Keratinocyte (primary cell): ENCODE data around the gene ELFN2. TPM values are rescaled to one million over a fixed set of nuclear protein-coding genes. Genes with fewer than 3 reads are reported as not detected.

ENCODE experiments used
- DNase-seq: peaks from one replicate; pipeline ENCODE4 v3.0.0-alpha.2; 2011; ENCODE audit warnings: low read depth, missing footprints, low spot score
- FAIRE-seq: peaks from 2 replicates; lab custom pipeline; 2011; peaks lifted over from hg19 to GRCh38; lab: Jason Lieb, UNC
- H2AFZ ChIP-seq: 2 replicates; pipeline ENCODE4 v1.6.0; 2012; ENCODE audit warnings: low read length, control low read depth, inconsistent platforms; ENCODE audit not compliant: control insufficient read depth
- H3K27ac ChIP-seq: 2 replicates; pipeline ENCODE4 v1.5.1; 2011; ENCODE audit warnings: low read length; ENCODE audit not compliant: control insufficient read depth, insufficient read depth
- H3K27me3 ChIP-seq: 3 replicates; pipeline ENCODE4 v1.6.0; 2011; ENCODE audit warnings: low read length; ENCODE audit not compliant: control insufficient read depth, insufficient read depth; ENCODE audit errors: extremely low read depth
- H3K36me3 ChIP-seq, 2 experiments: 2 replicates in 1 of 2; 3 replicates in 1 of 2; pipeline ENCODE4 v1.5.1; 2011; ENCODE audit warnings: low read length in 2 of 2, mild to moderate bottlenecking in 1 of 2; ENCODE audit not compliant: control insufficient read depth in 2 of 2, insufficient read depth in 2 of 2; ENCODE audit errors: extremely low read depth in 1 of 2
- H3K4me1 ChIP-seq: 3 replicates; pipeline ENCODE4 v1.5.1; 2011; ENCODE audit warnings: low read length; ENCODE audit not compliant: control insufficient read depth, insufficient read depth; ENCODE audit errors: extremely low read depth
- H3K4me2 ChIP-seq: 3 replicates; pipeline ENCODE4 v1.6.0; 2011; ENCODE audit warnings: low read depth, low read length; ENCODE audit not compliant: control insufficient read depth, insufficient read depth; ENCODE audit errors: extremely low read depth
- H3K4me3 ChIP-seq, 3 experiments: fragments of 200-600 bp in 1 of 3; sonication (generic) in 1 of 3; 2 replicates in 2 of 3; 3 replicates in 1 of 3; pipeline ENCODE4 v1.5.1; 2011 to 2016; ENCODE audit warnings: low read length in 3 of 3, mild to moderate bottlenecking in 3 of 3, control low read depth in 2 of 3, inconsistent platforms in 1 of 3, low read depth in 1 of 3, mixed read lengths in 1 of 3, mixed run types in 1 of 3, moderate library complexity in 1 of 3; ENCODE audit not compliant: control insufficient read depth in 2 of 3, insufficient read depth in 2 of 3; ENCODE audit errors: extremely low read depth in 1 of 3
- H3K79me2 ChIP-seq: 2 replicates; pipeline ENCODE4 v1.6.0; 2012; ENCODE audit warnings: low read length; ENCODE audit not compliant: control insufficient read depth, insufficient read depth
- H3K9ac ChIP-seq: 3 replicates; pipeline ENCODE4 v1.6.0; 2011; ENCODE audit warnings: low read length; ENCODE audit not compliant: control insufficient read depth, insufficient read depth; ENCODE audit errors: extremely low read depth
- H3K9me1 ChIP-seq: 3 replicates; pipeline ENCODE4 v1.6.0; 2011; ENCODE audit warnings: low read length; ENCODE audit not compliant: control insufficient read depth, insufficient read depth; ENCODE audit errors: extremely low read depth
- H3K9me3 ChIP-seq: 2 replicates; pipeline ENCODE4 v1.5.1; 2012; ENCODE audit warnings: low read depth, low read length; ENCODE audit not compliant: control insufficient read depth
- H4K20me1 ChIP-seq: 3 replicates; pipeline ENCODE4 v1.6.0; 2011; ENCODE audit warnings: low read length; ENCODE audit not compliant: control insufficient read depth, insufficient read depth; ENCODE audit errors: extremely low read depth
- EZH2 ChIP-seq: IDR thresholded peaks from one replicate; pipeline ENCODE4 v1.6.1; 2012; ENCODE audit warnings: inconsistent platforms, mild to moderate bottlenecking, low read length, moderate library complexity
- dilution Hi-C: fragments of 300-500 bp; cut with MboI; formaldehyde crosslinking; loops from one replicate; pipeline ENCODE4 v1.7.0; 2020; ENCODE audit warnings: low sequenced_read_pairs; ENCODE audit not compliant: extremely low pct_ligation_motif_present
- polyA plus RNA-seq, 5 experiments: library from polyadenylated mRNA; depleted of rRNA in 3 of 5; stranded (reverse) in 3 of 5; stranded (forward) in 1 of 5; unstranded in 1 of 5; fragments of >200 nt; gene quantifications; 1 replicate in 1 of 5; 2 replicates in 3 of 5; 3 replicates in 1 of 5; pipeline versions ENCODE4 v1.2.1 to v1.2.3, GENCODE V29; 2011 to 2012; ENCODE audit warnings: missing spikeins in 2 of 5, low read depth in 1 of 5, low replicate concordance in 1 of 5
- TF ChIP-seq, protein P1 (sequence below), 3 experiments: IDR thresholded peaks in 1 of 3; conservative IDR thresholded peaks in 1 of 3; optimal IDR thresholded peaks in 1 of 3; 2 replicates in 2 of 3; 3 replicates in 1 of 3; pipeline versions ENCODE3 to v1.5.1; 2011; ENCODE audit warnings: low read length in 3 of 3, mild to moderate bottlenecking in 3 of 3, moderate library complexity in 2 of 3, control low read depth in 1 of 3, inconsistent platforms in 1 of 3; ENCODE audit not compliant: insufficient read depth in 2 of 3; ENCODE audit errors: extremely low read depth in 1 of 3

The ELFN2 gene
- polyA plus RNA-seq, 1 donor (not counting 4 experiments of a cell fraction or from before 2014, with no cell fraction given): 0.13 TPM

DNA sequence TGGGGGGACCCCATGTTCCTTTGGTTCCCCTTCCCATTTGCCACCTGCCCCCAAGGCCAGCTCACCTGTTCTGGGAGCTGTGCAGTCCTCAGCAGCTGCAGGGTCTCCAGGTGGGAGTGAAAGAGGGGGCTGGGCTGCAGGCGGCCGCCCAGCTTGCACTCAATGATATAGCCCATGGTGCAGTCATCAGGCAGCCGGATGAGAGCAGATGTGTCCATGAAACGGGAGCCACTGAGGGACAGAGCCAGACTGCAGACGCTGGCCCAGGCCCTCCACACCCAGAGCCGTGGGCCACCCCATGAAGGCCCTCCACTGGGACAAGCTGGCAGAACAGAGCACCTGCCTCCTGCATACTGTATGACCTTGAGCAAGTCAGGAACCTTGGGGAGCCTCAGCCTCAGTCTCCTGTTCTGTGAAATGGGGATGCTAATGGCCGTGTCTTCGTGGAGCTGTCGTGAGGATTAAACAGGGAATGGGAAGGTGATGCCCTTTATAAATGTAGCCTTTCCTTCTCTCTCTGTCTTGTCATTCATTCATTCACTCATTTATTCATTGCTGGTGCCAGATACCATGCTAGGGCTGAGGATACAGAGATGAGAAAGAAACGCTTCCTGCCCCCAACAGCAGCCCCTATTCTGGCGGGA, 47.3 kb upstream of the ELFN2 start:
- Histone ChIP-seq H3K79me2 (no peaks in the 10 kb centered on the region), H2AFZ (no peak overlapping the region), H3K9me3 (no peaks in the 10 kb centered on the region), H3K4me1 (no peaks in the 10 kb centered on the region), H3K9ac (no peak overlapping the region), H3K27me3 (no peaks in the 10 kb centered on the region), H3K27ac (no peak overlapping the region), H3K9me1 (no peaks in the 10 kb centered on the region), H3K4me2 (no peak overlapping the region), H4K20me1 (peaks cover 3% of the 10 kb centered on the region), H3K36me3 (peaks cover 38 to 40% of the 10 kb centered on the region in 2 experiments), H3K4me3 (no peak overlapping the region)
- TF ChIP-seq, protein P1, sequence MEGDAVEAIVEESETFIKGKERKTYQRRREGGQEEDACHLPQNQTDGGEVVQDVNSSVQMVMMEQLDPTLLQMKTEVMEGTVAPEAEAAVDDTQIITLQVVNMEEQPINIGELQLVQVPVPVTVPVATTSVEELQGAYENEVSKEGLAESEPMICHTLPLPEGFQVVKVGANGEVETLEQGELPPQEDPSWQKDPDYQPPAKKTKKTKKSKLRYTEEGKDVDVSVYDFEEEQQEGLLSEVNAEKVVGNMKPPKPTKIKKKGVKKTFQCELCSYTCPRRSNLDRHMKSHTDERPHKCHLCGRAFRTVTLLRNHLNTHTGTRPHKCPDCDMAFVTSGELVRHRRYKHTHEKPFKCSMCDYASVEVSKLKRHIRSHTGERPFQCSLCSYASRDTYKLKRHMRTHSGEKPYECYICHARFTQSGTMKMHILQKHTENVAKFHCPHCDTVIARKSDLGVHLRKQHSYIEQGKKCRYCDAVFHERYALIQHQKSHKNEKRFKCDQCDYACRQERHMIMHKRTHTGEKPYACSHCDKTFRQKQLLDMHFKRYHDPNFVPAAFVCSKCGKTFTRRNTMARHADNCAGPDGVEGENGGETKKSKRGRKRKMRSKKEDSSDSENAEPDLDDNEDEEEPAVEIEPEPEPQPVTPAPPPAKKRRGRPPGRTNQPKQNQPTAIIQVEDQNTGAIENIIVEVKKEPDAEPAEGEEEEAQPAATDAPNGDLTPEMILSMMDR (optimal IDR thresholded peaks at IDR 0.05 in 1 of 3, IDR thresholded peaks at IDR 0.05 in 1 of 3, conservative IDR thresholded peaks at IDR 0.05 in 1 of 3; ENCODE audit: extremely low read depth in 1 of 3, insufficient read depth in 2 of 3, low read length in 3 of 3): no peak
- TF ChIP-seq EZH2: no peak
- FAIRE-seq: no peak
- no peak for DNase-seq
- dilution Hi-C loops: no loop called here

DNA sequence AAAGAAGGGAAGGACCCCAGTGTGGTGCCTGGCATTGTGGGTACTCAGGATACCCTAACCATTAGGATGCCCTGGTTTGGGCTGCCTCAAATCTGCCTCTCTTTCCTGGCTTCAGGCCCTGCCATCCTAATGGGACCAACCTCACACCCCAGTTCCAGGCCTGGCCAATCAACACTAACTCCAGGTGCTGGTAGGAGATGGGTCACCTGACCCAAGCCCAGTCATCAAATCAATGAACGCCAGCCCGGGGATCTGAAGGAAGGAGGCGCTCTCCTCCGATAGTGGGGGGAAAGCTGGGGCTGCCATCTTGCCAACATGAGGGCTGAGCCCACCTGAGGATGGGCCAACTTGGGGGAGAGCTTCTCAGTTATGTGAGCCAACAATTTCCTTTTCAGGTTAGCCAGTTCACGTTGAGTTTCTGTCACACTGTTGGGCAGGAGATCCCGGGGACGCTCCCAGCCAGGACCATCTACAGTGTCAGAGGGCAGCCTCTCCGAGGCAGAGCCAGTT, 46.2 kb upstream of the ELFN2 start:
- Histone ChIP-seq H3K9ac (no peak overlapping the region), H3K4me3 (no peak overlapping the region), H3K79me2 (no peaks in the 10 kb centered on the region), H3K9me3 (no peaks in the 10 kb centered on the region), H3K36me3 (peaks cover 29 to 37% of the 10 kb centered on the region in 2 experiments), H3K27ac (no peak overlapping the region), H3K27me3 (no peaks in the 10 kb centered on the region), H3K4me1 (no peaks in the 10 kb centered on the region), H3K4me2 (no peak overlapping the region), H2AFZ (no peak overlapping the region), H4K20me1 (peaks cover 3% of the 10 kb centered on the region), H3K9me1 (no peaks in the 10 kb centered on the region)
- no peak for FAIRE-seq
- no peak for DNase-seq
- TF ChIP-seq, protein P1 (optimal IDR thresholded peaks at IDR 0.05 in 1 of 3, IDR thresholded peaks at IDR 0.05 in 1 of 3, conservative IDR thresholded peaks at IDR 0.05 in 1 of 3; ENCODE audit: extremely low read depth in 1 of 3, insufficient read depth in 2 of 3, low read length in 3 of 3): no peak
- no peak for TF ChIP-seq EZH2
- dilution Hi-C loops: no loop called here
